GM12801 (cell line): ENCODE data around the gene GNG12.

ENCODE experiments used
- CTCF ChIP-seq: IDR thresholded peaks from one replicate; pipeline ENCODE4 v1.5.1; 2011; ENCODE audit warnings: control low read depth; ENCODE audit not compliant: insufficient read length; ENCODE audit errors: extremely low read depth

The GNG12 gene

GRCh38 chr1:67862685-67863084 is 29.4 kb upstream of the GNG12 start:
- TF ChIP-seq CTCF, result no peak

DNA sequence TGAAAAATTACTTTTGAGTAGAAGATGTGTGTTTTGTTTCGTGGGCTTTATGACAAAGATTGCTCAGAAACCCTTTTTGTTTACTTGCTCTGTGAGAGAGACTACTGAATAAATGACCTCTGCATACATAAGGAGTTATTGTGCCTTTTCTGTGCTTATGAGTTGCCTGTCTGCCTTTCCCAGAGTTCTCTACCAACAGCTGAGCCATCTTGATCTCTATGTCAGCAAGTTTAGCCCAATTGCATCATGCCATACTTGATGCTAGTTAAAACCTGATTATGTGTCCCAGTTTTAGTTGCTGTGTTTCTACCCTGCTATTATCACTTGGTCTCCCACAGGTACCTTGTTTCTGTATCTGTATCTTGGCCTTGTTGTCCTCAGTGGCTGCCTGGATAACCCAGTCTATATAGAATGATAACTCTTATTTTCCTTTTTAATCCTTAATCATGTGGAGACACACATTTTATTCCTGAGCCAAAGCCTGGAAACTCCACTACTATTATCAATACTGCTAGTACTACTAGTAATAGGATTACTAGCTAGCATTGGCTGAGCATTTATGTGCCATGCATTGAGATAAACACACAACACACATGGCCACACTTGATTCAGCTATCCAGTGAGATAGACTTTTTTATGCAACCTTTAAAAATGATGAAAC is 28.7 kb upstream of the GNG12 start:
- TF ChIP-seq CTCF, result no peak

- TF ChIP-seq CTCF, result no peak
Observed at GRCh38 chr1:67860776-67861175, 27.5 kb upstream of the GNG12 start.

DNA sequence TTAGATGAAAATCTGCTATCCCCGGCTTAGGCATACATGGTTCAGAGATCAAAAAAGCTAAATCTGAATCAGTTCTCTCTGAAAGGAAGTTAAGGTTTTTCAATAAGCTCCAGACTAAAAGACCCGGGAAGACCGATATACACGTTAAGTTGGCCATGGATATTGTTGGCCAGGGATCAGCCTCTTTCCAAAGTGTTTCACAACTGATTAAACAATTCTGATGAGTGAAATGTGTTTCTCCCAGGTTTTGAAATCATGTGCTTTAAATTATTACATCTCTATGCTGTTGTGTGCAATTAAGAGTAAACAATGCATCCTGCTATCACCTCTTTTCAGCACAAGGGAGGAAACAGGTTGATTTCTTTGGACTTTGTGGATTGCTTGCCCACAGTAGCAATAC is 23.7 kb upstream of the GNG12 start:
- TF ChIP-seq CTCF, result no peak

DNA sequence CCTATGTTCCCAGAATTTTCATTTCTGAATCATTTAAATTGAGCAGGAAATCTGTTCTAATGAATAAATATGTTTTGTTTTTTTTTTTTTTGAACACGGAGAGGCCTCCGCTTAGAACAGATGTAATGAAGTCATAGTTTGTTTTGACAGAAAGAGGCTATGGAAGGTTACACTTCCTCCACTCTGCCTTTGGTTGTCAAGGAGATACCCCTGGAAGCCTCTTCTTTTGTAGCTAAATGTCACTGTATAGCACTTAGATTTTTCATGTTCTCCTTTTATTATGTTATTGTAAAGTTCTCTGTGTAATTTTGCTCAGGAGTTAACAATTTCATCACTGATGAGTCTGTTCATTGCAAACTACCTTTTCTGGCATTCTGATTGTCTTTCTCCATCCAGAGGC is 22.7 kb upstream of the GNG12 start:
- no peak for TF ChIP-seq CTCF

- no peak for TF ChIP-seq CTCF
Observed at GRCh38 chr1:67855444-67855843, 22.2 kb upstream of the GNG12 start.

DNA sequence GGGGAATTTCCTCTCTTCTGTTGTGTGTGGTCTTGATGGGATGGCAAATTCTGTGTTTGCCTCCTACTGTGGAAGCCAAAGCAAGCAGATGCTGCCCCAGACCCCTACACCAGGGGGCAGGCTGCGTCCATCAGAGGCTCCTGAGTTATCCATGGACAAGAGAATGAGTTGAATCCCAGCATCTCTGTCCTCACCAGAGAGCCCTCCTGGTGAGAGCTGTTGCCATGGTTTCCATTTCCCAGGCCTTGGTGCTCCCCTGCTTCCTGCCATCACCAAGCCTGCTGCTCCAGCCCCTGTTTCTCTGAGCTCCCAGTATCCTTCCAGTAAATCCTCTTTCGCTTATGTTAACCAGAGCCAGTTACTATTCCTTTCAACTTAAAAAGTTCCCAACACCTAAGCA is 20.4 kb upstream of the GNG12 start:
- no peak for TF ChIP-seq CTCF
